ENCODE results near the gene GRID1.

GRID1 gene

GRCh38 chr10:86064219-86064618, 302.4 kb downstream of the GRID1 start:
- in situ Hi-C loops (cut with MboI; ENCODE audit: low pct_unique_long_range_greater_than_20kb, low sequenced_read_pairs), result no loop called here
- no peak for DNase-seq

- in situ Hi-C loops (cut with MboI; ENCODE audit: low pct_unique_long_range_greater_than_20kb, low sequenced_read_pairs), result no loop called here
- no peak for DNase-seq
Measured at GRCh38 chr10:86063341-86063740, 303.3 kb downstream of the GRID1 start.

GRCh38 chr10:86062647-86063145, 303.9 kb downstream of the GRID1 start:
- DNase-seq, result no peak
- in situ Hi-C loops (cut with MboI; ENCODE audit: low pct_unique_long_range_greater_than_20kb, low sequenced_read_pairs), result no loop called here

GRCh38 chr10:86062198-86062550, 304.4 kb downstream of the GRID1 start:
- in situ Hi-C loops (cut with MboI; ENCODE audit: low pct_unique_long_range_greater_than_20kb, low sequenced_read_pairs), result no loop called here
- no peak for DNase-seq

GRCh38 chr10:86061278-86062197, 305.1 kb downstream of the GRID1 start:
- DNase-seq, result no peak
- in situ Hi-C loops (cut with MboI; ENCODE audit: low pct_unique_long_range_greater_than_20kb, low sequenced_read_pairs), result no loop called here

- in situ Hi-C loops (cut with MboI; ENCODE audit: low pct_unique_long_range_greater_than_20kb, low sequenced_read_pairs), result no loop called here
- DNase-seq, result no peak
Measured at GRCh38 chr10:86060386-86061277, 306.0 kb downstream of the GRID1 start.

- DNase-seq, result no peak
- in situ Hi-C loops (cut with MboI; ENCODE audit: low pct_unique_long_range_greater_than_20kb, low sequenced_read_pairs), result no loop called here
Measured at GRCh38 chr10:86059892-86060291, 306.7 kb downstream of the GRID1 start.

- no peak for DNase-seq
- in situ Hi-C loops (cut with MboI; ENCODE audit: low pct_unique_long_range_greater_than_20kb, low sequenced_read_pairs), result no loop called here
Measured at GRCh38 chr10:86058964-86059363, 307.6 kb downstream of the GRID1 start.

GRCh38 chr10:86057708-86058107, 308.9 kb downstream of the GRID1 start:
- no peak for DNase-seq
- in situ Hi-C loops (cut with MboI; ENCODE audit: low pct_unique_long_range_greater_than_20kb, low sequenced_read_pairs), result no loop called here

GRCh38 chr10:86056672-86057071, 309.9 kb downstream of the GRID1 start:
- in situ Hi-C loops (cut with MboI; ENCODE audit: low pct_unique_long_range_greater_than_20kb, low sequenced_read_pairs), result no loop called here

GRCh38 chr10:86055928-86056327, 310.7 kb downstream of the GRID1 start:
- in situ Hi-C loops (cut with MboI; ENCODE audit: low pct_unique_long_range_greater_than_20kb, low sequenced_read_pairs), result no loop called here
- no peak for DNase-seq

More at GRCh38 chr10:86056672-86057071, 309.9 kb downstream of the GRID1 start:
- no peak for DNase-seq

- DNase-seq, result no peak
- in situ Hi-C loops (cut with MboI; ENCODE audit: low pct_unique_long_range_greater_than_20kb, low sequenced_read_pairs), result no loop called here
Measured at GRCh38 chr10:86053675-86054074, 312.9 kb downstream of the GRID1 start.

- in situ Hi-C loops (cut with MboI; ENCODE audit: low pct_unique_long_range_greater_than_20kb, low sequenced_read_pairs), result no loop called here
- DNase-seq, result no peak
Measured at GRCh38 chr10:86051586-86051985, 315.0 kb downstream of the GRID1 start.

- no peak for DNase-seq
- in situ Hi-C loops (cut with MboI; ENCODE audit: low pct_unique_long_range_greater_than_20kb, low sequenced_read_pairs), result no loop called here
Measured at GRCh38 chr10:86049442-86049841, 317.2 kb downstream of the GRID1 start.

- in situ Hi-C loops (cut with MboI; ENCODE audit: low pct_unique_long_range_greater_than_20kb, low sequenced_read_pairs), result no loop called here
Measured at GRCh38 chr10:86048973-86049372, 317.6 kb downstream of the GRID1 start.

GRCh38 chr10:86048571-86048970, 318.0 kb downstream of the GRID1 start:
- no peak for DNase-seq
- in situ Hi-C loops (cut with MboI; ENCODE audit: low pct_unique_long_range_greater_than_20kb, low sequenced_read_pairs), result no loop called here

More at GRCh38 chr10:86048973-86049372, 317.6 kb downstream of the GRID1 start:
- DNase-seq, result no peak

- DNase-seq, result no peak
- in situ Hi-C loops (cut with MboI; ENCODE audit: low pct_unique_long_range_greater_than_20kb, low sequenced_read_pairs), result no loop called here
Measured at GRCh38 chr10:86047588-86047987, 319.0 kb downstream of the GRID1 start.

- in situ Hi-C loops (cut with MboI; ENCODE audit: low pct_unique_long_range_greater_than_20kb, low sequenced_read_pairs), result no loop called here
- no peak for DNase-seq
Measured at GRCh38 chr10:86046845-86047460, 319.6 kb downstream of the GRID1 start.

- in situ Hi-C loops (cut with MboI; ENCODE audit: low pct_unique_long_range_greater_than_20kb, low sequenced_read_pairs), result no loop called here
- no peak for DNase-seq
Measured at GRCh38 chr10:86045896-86046295, 320.7 kb downstream of the GRID1 start.
